Osteocyte (in vitro differentiated cells): Measurements from ENCODE around the gene TSPO. TPM values are rescaled to one million over a fixed set of nuclear protein-coding genes. Genes with fewer than 3 reads are reported as not detected.

Source experiments
- DNase-seq: peaks from one replicate; pipeline ENCODE4 v3.0.0; 2021; ENCODE audit warnings: mixed read lengths; ENCODE audit not compliant: unreplicated experiment; ENCODE audit errors: extremely low spot score
- H3K27ac Mint-ChIP-seq: one replicate; pipeline ENCODE4 v1.8.0; 2021; ENCODE audit warnings: mild to moderate bottlenecking, mixed read lengths; ENCODE audit not compliant: unreplicated experiment
- H3K27me3 Mint-ChIP-seq: one replicate; pipeline ENCODE4 v1.8.0; 2021; ENCODE audit warnings: mixed read lengths; ENCODE audit not compliant: unreplicated experiment
- H3K36me3 Mint-ChIP-seq: one replicate; pipeline ENCODE4 v1.8.0; 2021; ENCODE audit warnings: mixed read lengths; ENCODE audit not compliant: unreplicated experiment
- H3K4me1 Mint-ChIP-seq: one replicate; pipeline ENCODE4 v1.8.0; 2021; ENCODE audit warnings: mixed read lengths; ENCODE audit not compliant: unreplicated experiment
- H3K4me3 Mint-ChIP-seq: one replicate; pipeline ENCODE4 v1.8.0; 2021; ENCODE audit warnings: mild to moderate bottlenecking, moderate library complexity, mixed read lengths; ENCODE audit not compliant: unreplicated experiment
- H3K9me3 Mint-ChIP-seq: one replicate; pipeline ENCODE4 v1.8.0; 2021; ENCODE audit warnings: mixed read lengths; ENCODE audit not compliant: unreplicated experiment
- total RNA-seq: library from RNA; stranded (reverse); gene quantifications from 2 replicates; pipeline ENCODE4 v1.2.1, GENCODE V29; 2021
- TF ChIP-seq, protein P1 (sequence below): fragments of 200-600 bp; sonication (generic); IDR thresholded peaks from 2 replicates; pipeline ENCODE4 v1.5.0; 2021; ENCODE audit warnings: antibody characterized with exemption, mild to moderate bottlenecking, moderate library complexity

The TSPO gene
- total RNA-seq, 1 donor from 2014 or later: 70.6 TPM

DNA sequence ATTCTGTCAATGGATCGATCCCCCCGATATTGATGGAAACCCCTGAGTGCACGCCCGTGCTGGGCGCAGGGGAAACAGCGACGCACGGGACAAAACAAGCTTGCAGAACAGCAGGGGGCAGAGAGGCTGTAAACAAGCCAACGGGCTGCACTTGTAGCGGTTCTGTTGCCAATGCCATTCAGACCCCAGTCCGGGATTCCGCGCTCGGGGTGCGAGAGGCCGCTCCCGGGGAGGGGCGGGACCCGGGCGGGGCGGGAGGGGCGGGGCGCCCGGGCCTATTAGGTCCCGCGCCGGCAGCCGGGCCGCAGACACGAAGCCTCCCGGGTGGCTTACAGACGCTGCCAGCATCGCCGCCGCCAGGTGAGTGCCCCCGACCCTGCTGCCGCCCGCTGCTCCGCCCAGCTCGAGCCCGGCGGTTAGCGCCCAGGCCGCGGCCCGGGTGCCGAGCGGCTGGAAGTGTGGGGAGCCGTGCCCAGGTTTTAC is 40.9 kb upstream of the TSPO start, which contains the start of gene BIK:
Gene BIK (plus strand): TSS at position 307 of the 483 bp plus-strand sequence. CDS start 13,273 bp downstream, outside the sequence.
- Mint-ChIP-seq H3K9me3 (no peaks in the 10 kb centered on the region), H3K27ac (no peak within 1 kb of the TSS), H3K36me3 (no peaks in the 10 kb centered on the region), H3K27me3 (peaks cover 39% of the 10 kb centered on the region), H3K4me1 (peaks cover 4% of the 10 kb centered on the region), H3K4me3 (peak within 1 kb of the TSS; percentile 69)
- DNase-seq: no peak
- TF ChIP-seq, protein P1, sequence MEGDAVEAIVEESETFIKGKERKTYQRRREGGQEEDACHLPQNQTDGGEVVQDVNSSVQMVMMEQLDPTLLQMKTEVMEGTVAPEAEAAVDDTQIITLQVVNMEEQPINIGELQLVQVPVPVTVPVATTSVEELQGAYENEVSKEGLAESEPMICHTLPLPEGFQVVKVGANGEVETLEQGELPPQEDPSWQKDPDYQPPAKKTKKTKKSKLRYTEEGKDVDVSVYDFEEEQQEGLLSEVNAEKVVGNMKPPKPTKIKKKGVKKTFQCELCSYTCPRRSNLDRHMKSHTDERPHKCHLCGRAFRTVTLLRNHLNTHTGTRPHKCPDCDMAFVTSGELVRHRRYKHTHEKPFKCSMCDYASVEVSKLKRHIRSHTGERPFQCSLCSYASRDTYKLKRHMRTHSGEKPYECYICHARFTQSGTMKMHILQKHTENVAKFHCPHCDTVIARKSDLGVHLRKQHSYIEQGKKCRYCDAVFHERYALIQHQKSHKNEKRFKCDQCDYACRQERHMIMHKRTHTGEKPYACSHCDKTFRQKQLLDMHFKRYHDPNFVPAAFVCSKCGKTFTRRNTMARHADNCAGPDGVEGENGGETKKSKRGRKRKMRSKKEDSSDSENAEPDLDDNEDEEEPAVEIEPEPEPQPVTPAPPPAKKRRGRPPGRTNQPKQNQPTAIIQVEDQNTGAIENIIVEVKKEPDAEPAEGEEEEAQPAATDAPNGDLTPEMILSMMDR: no peak

DNA sequence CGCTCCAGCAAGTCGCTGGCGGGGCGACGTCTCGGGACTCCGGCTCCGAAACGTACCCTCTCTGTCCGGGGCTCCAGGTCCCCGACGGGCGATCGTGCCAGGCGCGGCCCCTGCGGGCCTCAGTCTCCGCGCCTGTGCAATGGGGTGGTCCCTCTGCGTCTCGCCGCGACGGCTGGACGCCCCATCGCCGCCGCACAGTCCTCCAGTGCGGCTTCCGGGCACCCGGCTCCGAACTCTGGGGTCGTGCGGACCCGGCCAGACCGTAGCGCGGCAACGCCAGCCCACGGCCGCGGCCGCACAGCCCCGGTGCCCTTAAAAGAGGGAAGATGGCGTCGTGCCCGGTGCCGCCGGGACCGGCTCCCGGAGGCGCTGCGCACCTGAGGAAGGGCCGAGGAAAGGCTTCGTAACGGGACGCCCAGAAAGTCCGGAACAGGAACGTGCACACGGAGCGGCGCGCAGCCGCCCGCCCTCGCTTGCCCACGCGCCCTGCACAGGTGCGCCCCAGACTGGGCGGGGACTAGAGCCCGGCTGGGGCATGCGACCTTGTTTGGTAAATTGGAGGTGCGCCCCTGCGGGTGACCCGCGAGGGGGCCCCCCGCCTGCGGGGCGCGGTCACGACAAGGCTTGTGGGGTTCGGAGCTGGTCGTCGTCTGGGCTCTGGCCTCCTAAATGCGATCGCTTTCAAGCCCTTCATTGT is 40.3 kb upstream of the TSPO start:
- DNase-seq: no peak
- peaks cover 4% of the 10 kb centered on the region for H3K4me1 Mint-ChIP-seq
- H3K9me3 Mint-ChIP-seq: no peaks in the 10 kb centered on the region
- TF ChIP-seq, protein P1: no peak
- peak overlapping the region; percentile 52 for H3K4me3 Mint-ChIP-seq
- peaks cover 39% of the 10 kb centered on the region for H3K27me3 Mint-ChIP-seq
- no peaks in the 10 kb centered on the region for H3K36me3 Mint-ChIP-seq
- H3K27ac Mint-ChIP-seq: no peak overlapping the region

DNA sequence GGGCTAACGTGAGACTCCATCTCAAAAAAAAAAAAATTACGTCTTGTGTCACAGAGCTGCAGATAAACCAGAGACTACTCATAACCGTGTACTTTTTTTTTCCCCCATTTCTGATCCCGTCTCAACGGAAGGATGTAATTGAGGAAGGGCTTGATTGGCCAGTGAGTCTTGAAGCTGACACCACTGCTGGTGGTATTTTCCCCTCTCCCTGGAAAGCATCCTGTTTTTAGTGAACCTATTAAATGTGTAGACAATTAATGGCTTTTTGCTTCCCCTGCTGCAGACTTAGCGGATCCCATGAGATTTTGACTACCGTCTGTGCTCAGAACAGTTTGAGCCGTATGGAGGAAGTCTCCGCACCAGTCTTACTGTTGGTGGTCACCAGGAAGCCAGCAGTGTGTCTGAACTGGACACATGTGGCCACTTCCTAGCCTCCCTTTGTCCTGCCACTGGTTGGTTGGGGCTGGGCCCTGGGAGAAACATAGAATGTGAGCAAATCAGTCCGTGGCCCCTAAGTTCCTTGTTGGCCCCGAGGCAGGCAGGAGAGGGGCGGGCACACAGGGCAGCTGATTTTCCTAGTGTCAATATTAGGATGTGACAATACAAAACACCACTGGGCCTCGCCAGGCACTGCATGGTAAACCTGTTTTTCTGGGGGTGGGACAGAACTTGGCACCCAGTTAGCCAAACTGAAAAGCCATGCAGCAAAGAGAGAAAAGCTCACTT is 37.7 kb upstream of the TSPO start:
- Mint-ChIP-seq H3K27me3 (peaks cover 35% of the 10 kb centered on the region), H3K36me3 (no peaks in the 10 kb centered on the region), H3K4me1 (peaks cover 12% of the 10 kb centered on the region), H3K4me3 (no peak overlapping the region), H3K9me3 (no peaks in the 10 kb centered on the region), H3K27ac (no peak overlapping the region)
- TF ChIP-seq, protein P1: no peak
- no peak for DNase-seq

DNA sequence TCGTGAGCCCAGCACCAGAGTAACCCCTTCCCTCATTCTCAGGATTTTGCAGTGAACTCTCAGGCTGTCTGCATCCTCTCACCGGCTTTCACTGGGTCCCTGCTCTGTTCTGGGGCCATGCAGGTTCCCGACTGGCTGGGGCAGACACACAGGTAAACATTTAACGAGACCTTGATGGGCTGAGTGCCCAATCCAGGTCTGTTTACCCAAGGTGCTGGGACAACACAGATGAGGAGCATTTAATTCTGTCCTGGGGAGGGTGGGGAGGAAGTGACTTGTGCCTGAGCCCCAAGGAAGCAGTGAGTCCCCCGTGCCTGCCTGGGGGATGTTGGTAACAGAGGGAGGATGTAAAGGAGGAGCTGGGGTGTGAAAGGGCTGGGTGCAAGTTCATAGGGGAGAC is 36.4 kb upstream of the TSPO start:
- no peaks in the 10 kb centered on the region for H3K9me3 Mint-ChIP-seq
- H3K36me3 Mint-ChIP-seq: no peaks in the 10 kb centered on the region
- H3K4me1 Mint-ChIP-seq: peaks cover 18% of the 10 kb centered on the region
- DNase-seq: no peak
- TF ChIP-seq, protein P1: no peak
- no peak overlapping the region for H3K4me3 Mint-ChIP-seq
- H3K27ac Mint-ChIP-seq: no peak overlapping the region
- H3K27me3 Mint-ChIP-seq: peaks cover 32% of the 10 kb centered on the region

DNA sequence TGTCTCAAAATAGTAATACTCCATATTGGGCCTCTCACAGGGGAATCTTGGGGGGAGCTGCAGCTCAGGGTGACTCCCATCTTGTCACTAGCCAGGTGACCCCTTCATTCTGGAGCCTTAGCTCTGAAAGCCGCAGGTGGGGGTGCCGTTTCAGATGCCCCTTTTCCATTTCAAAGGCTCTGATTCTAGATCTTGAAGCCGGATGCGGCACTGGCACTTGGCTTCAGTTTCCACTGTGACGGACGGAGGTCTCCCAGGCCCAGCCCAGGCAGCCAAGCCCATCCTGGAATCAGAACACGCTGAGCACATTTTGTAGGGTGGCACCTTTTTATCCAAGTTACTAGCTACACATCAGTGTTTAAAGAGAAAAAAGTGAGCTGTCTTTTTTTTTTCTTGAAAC is 34.4 kb upstream of the TSPO start:
- Mint-ChIP-seq H3K27me3 (peaks cover 23% of the 10 kb centered on the region), H3K9me3 (no peaks in the 10 kb centered on the region)

More for the DNA sequence above, 34.4 kb upstream of the TSPO start:
- H3K4me1 Mint-ChIP-seq: peaks cover 14% of the 10 kb centered on the region
- no peak for DNase-seq
- TF ChIP-seq, protein P1: no peak
- no peak overlapping the region for H3K27ac Mint-ChIP-seq
- H3K36me3 Mint-ChIP-seq: no peaks in the 10 kb centered on the region
- H3K4me3 Mint-ChIP-seq: no peak overlapping the region
